Duodenal mucosa (tissue), 2 donors: ENCODE data around the gene EFHD2.
"Not testable (repeated sequence)": the region's sequence is repeated elsewhere in the genome, so short reads cannot be mapped to it uniquely, and the experiment has no call there.

ENCODE experiments used
- H3K27ac ChIP-seq: one replicate; pipeline ENCODE4 v1.7.0; 2013; ENCODE audit warnings: low read depth, low read length
- H3K27me3 ChIP-seq, 2 donors: one replicate each; pipeline ENCODE4 v1.7.0; 2013; ENCODE audit warnings: low read length in 2 of 2, control low read depth in 1 of 2; ENCODE audit not compliant: insufficient read depth in 2 of 2, control insufficient read depth in 1 of 2
- H3K36me3 ChIP-seq, 2 donors: one replicate each; pipeline ENCODE4 v1.7.0; 2013; ENCODE audit warnings: low read length in 2 of 2, control low read depth in 1 of 2; ENCODE audit not compliant: insufficient read depth in 2 of 2, control insufficient read depth in 1 of 2
- H3K4me1 ChIP-seq, 2 donors: one replicate each; pipeline ENCODE4 v1.7.0; 2013; ENCODE audit warnings: low read length in 2 of 2, control low read depth in 1 of 2; ENCODE audit not compliant: insufficient read depth in 2 of 2, control insufficient read depth in 1 of 2
- H3K4me3 ChIP-seq, 2 donors: one replicate each; pipeline ENCODE4 v1.7.0; 2013; ENCODE audit warnings: low read length in 2 of 2, low read depth in 1 of 2
- H3K9ac ChIP-seq, 2 donors: one replicate each; pipeline ENCODE4 v1.7.0; 2013; ENCODE audit warnings: low read length in 2 of 2, low read depth in 1 of 2
- H3K9me3 ChIP-seq, 2 donors: one replicate each; pipeline ENCODE4 v1.7.0; 2013; ENCODE audit warnings: low read length in 2 of 2, control low read depth in 1 of 2; ENCODE audit not compliant: control insufficient read depth in 1 of 2

EFHD2 gene

GRCh38 chr1:15423355-15424077 lies 13.8 kb downstream of the EFHD2 start:
- H3K4me1 ChIP-seq: peaks cover 68 to 75% of the 10 kb centered on the region in 2 donors
- H3K9me3 ChIP-seq: no peaks in the 10 kb centered on the region
- no peaks in the 10 kb centered on the region for H3K27me3 ChIP-seq
- H3K27ac ChIP-seq: peak overlapping the region; percentile 91
- H3K4me3 ChIP-seq: no peak overlapping the region
- H3K9ac ChIP-seq: peak overlapping the region; percentile 28 to 83
- peaks cover 0 to 32% of the 10 kb centered on the region in 2 donors for H3K36me3 ChIP-seq

GRCh38 chr1:15424146-15424667 lies 14.5 kb downstream of the EFHD2 start:
- H3K27ac ChIP-seq: peak overlapping the region; percentile 91
- no peaks in the 10 kb centered on the region for H3K9me3 ChIP-seq
- H3K4me3 ChIP-seq: no peak overlapping the region
- H3K4me1 ChIP-seq: peaks cover 61 to 68% of the 10 kb centered on the region in 2 donors
- H3K9ac ChIP-seq: peak overlapping the region; percentile 76 to 83
- peaks cover 0 to 36% of the 10 kb centered on the region in 2 donors for H3K36me3 ChIP-seq
- no peaks in the 10 kb centered on the region for H3K27me3 ChIP-seq

GRCh38 chr1:15424981-15425380 lies 15.3 kb downstream of the EFHD2 start:
- peak overlapping the region; percentile 76 to 83 for H3K9ac ChIP-seq
- peaks cover 0 to 42% of the 10 kb centered on the region in 2 donors for H3K36me3 ChIP-seq
- peak overlapping the region in 1 of 2 donors; percentile 42 for H3K4me3 ChIP-seq
- peaks cover 54 to 60% of the 10 kb centered on the region in 2 donors for H3K4me1 ChIP-seq
- no peaks in the 10 kb centered on the region for H3K27me3 ChIP-seq
- no peaks in the 10 kb centered on the region for H3K9me3 ChIP-seq
- peak overlapping the region; percentile 91 for H3K27ac ChIP-seq

GRCh38 chr1:15425521-15425920 lies 15.8 kb downstream of the EFHD2 start:
- Histone ChIP-seq H3K4me1 (peaks cover 52 to 59% of the 10 kb centered on the region in 2 donors), H3K27me3 (no peaks in the 10 kb centered on the region), H3K9ac (peak overlapping the region; percentile 44 to 83), H3K9me3 (no peaks in the 10 kb centered on the region), H3K36me3 (peaks cover 0 to 42% of the 10 kb centered on the region in 2 donors), H3K27ac (peak overlapping the region; percentile 28), H3K4me3 (no peak overlapping the region)

- Histone ChIP-seq H3K36me3 (peaks cover 0 to 43% of the 10 kb centered on the region in 2 donors), H3K4me1 (peaks cover 51 to 56% of the 10 kb centered on the region in 2 donors), H3K27me3 (no peaks in the 10 kb centered on the region), H3K4me3 (no peak overlapping the region), H3K9ac (peak overlapping the region; percentile 42 to 55), H3K27ac (no peak overlapping the region), H3K9me3 (no peaks in the 10 kb centered on the region)
Observed at GRCh38 chr1:15425958-15426357, 16.3 kb downstream of the EFHD2 start.

- peaks cover 0 to 46% of the 10 kb centered on the region in 2 donors for H3K36me3 ChIP-seq
- no peaks in the 10 kb centered on the region for H3K27me3 ChIP-seq
- H3K9ac ChIP-seq: peak overlapping the region; percentile 42 to 55
- peak overlapping the region; percentile 7 for H3K27ac ChIP-seq
- peaks cover 46 to 48% of the 10 kb centered on the region in 2 donors for H3K4me1 ChIP-seq
- H3K9me3 ChIP-seq: no peaks in the 10 kb centered on the region
- no peak overlapping the region for H3K4me3 ChIP-seq
Observed at GRCh38 chr1:15426492-15427279, 17.0 kb downstream of the EFHD2 start.

GRCh38 chr1:15427280-15427666 lies 17.6 kb downstream of the EFHD2 start:
- no peak overlapping the region for H3K4me3 ChIP-seq
- H3K36me3 ChIP-seq: peaks cover 0 to 46% of the 10 kb centered on the region in 2 donors
- peak overlapping the region in 1 of 2 donors; percentile 32 for H3K9ac ChIP-seq
- H3K27me3 ChIP-seq: no peaks in the 10 kb centered on the region
- H3K9me3 ChIP-seq: no peaks in the 10 kb centered on the region
- no peak overlapping the region for H3K27ac ChIP-seq
- H3K4me1 ChIP-seq: peaks cover 44 to 46% of the 10 kb centered on the region in 2 donors

- H3K4me1 ChIP-seq: peaks cover 39 to 43% of the 10 kb centered on the region in 2 donors
- H3K36me3 ChIP-seq: peaks cover 0 to 46% of the 10 kb centered on the region in 2 donors
- not testable (repeated sequence) for H3K9ac ChIP-seq, H3K9me3 ChIP-seq, H3K4me3 ChIP-seq, H3K27ac ChIP-seq, H3K27me3 ChIP-seq
Observed at GRCh38 chr1:15428252-15428651, 18.6 kb downstream of the EFHD2 start.

GRCh38 chr1:15428815-15429435 lies 19.2 kb downstream of the EFHD2 start:
- H3K9ac ChIP-seq: no peak overlapping the region
- H3K27ac ChIP-seq: no peak overlapping the region
- peaks cover 32 to 36% of the 10 kb centered on the region in 2 donors for H3K4me1 ChIP-seq
- no peak overlapping the region for H3K4me3 ChIP-seq
- H3K27me3 ChIP-seq: no peaks in the 10 kb centered on the region
- H3K9me3 ChIP-seq: no peaks in the 10 kb centered on the region
- peaks cover 0 to 46% of the 10 kb centered on the region in 2 donors for H3K36me3 ChIP-seq
